Measurements from ENCODE around the gene NDUFV1.

Gene NDUFV1

GRCh38 chr11:67631853-67632174, 25.1 kb downstream of the NDUFV1 start:
- DNase-seq (ENCODE audit: low read depth), result no peak
- H3K4me3 ChIP-seq (ENCODE audit: low read depth, low read length), result no peak overlapping the region
- no peak for TF ChIP-seq CTCF (conservative IDR thresholded peaks at IDR 0.05; ENCODE audit: low read depth, low read length)

GRCh38 chr11:67632175-67632981, 25.6 kb downstream of the NDUFV1 start:
- DNase-seq (ENCODE audit: low read depth), result no peak
- TF ChIP-seq CTCF (conservative IDR thresholded peaks at IDR 0.05; ENCODE audit: low read depth, low read length), result no peak
- no peak overlapping the region for H3K4me3 ChIP-seq (ENCODE audit: low read depth, low read length)

GRCh38 chr11:67632982-67633755, 26.4 kb downstream of the NDUFV1 start:
- TF ChIP-seq CTCF (conservative IDR thresholded peaks at IDR 0.05; ENCODE audit: low read depth, low read length), result no peak
- no peak for DNase-seq (ENCODE audit: low read depth)
- no peak overlapping the region for H3K4me3 ChIP-seq (ENCODE audit: low read depth, low read length)

- H3K4me3 ChIP-seq (ENCODE audit: low read depth, low read length), result no peak overlapping the region
- TF ChIP-seq CTCF (conservative IDR thresholded peaks at IDR 0.05; ENCODE audit: low read depth, low read length), result no peak
- DNase-seq (ENCODE audit: low read depth), result no peak
Measured at GRCh38 chr11:67633758-67634365, 27.1 kb downstream of the NDUFV1 start.

GRCh38 chr11:67634366-67635230, 27.9 kb downstream of the NDUFV1 start:
- no peak for TF ChIP-seq CTCF (conservative IDR thresholded peaks at IDR 0.05; ENCODE audit: low read depth, low read length)
- no peak for DNase-seq (ENCODE audit: low read depth)
- no peak overlapping the region for H3K4me3 ChIP-seq (ENCODE audit: low read depth, low read length)

- H3K4me3 ChIP-seq (ENCODE audit: low read depth, low read length), result no peak overlapping the region
- DNase-seq (ENCODE audit: low read depth), result no peak
- no peak for TF ChIP-seq CTCF (conservative IDR thresholded peaks at IDR 0.05; ENCODE audit: low read depth, low read length)
Measured at GRCh38 chr11:67635231-67635521, 28.4 kb downstream of the NDUFV1 start.
